Smooth muscle cell of the brain vasculature (primary cell): Measurements from ENCODE around the gene SLC2A14.
"Not testable (repeated sequence)": the region's sequence is repeated elsewhere in the genome, so short reads cannot be mapped to it uniquely, and the experiment has no call there.

Source experiments
- DNase-seq: peaks from one replicate; pipeline ENCODE4 v3.0.0-alpha.2; 2012; ENCODE audit warnings: low read depth, low spot score

Gene SLC2A14

DNA sequence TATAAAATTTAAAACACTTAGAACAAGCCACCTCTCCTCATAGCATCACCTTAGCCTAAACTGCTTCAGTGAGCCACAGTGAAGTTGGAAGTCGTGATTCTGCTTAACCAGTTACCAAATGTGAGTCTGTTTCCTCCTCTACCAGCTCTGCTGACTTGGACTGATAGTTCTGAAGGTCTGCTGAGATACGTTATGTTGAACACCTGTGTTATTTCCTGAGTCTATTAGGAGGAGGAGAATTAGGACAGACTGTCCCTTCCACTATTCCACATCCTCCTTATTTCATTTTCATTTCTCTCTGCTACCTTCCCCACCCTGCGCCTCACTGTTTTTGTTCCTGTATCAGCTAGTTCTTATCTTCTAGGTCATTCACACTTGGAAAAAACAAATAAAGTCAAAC lies 2.4 kb downstream of the SLC2A14 start:
- DNase-seq, result no peak

DNA sequence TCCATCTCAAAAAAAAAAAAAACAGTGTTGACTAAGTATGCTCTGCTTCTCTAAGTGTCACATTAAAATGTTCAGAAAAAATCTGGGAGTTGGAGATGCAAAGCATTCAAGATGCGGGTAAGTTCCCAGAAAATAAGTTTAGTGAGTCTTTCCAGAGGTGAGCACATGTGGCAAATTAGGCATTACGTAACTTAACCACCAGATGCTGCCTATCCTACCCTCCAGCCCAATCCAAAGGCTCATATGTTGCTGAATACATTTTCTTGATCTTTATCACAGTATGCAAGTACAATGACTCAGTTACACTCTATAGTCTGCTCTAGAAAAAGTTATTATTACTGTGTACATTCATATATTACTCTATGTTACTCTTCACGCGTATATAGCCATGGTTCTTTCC lies 3.6 kb downstream of the SLC2A14 start:
- no peak for DNase-seq

DNA sequence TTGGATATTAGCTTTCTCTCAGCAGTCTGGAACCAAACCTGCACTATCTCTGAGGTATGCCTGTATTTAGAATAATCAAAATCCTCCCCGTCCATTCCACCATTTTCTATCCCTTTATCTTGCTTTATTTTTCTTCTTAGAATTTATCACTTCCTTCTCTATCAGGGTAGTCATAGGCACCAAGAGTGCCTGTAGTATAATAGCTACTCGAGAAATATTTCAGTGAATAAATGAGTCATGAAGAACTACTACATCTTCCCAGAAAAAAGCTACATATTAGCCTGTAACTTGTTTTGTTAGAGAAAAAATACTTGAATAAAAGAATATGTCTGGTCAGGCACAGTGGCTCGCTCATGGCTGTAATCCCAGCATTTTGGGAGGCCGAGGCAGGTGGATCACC lies 4.3 kb downstream of the SLC2A14 start:
- DNase-seq, result no peak

DNA sequence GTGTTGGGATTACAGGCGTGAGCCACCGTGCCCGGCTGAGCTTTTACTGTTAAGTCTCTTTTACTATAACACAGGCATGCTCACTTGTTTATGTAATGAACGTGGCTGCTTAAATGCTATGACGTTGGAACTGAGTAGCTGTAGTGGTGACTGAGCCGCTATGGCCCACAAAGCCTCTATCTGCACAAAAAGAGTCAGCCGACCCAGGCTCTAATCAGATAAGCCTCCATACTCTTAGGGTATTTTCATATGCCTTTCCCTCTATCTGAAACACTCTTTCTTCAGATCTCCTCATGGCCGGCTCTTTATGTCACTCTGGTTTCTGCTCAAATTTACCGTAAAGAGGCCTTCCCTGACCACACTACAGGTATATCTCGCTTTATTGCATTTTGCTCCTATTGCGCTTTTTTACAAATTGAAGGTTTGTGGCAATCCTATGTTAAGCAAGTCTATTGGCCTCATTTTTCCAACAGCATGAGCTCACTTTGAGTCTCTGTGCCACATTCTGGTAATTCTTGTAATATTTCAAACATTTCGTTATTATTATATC lies 8.0 kb downstream of the SLC2A14 start:
- no peak for DNase-seq

DNA sequence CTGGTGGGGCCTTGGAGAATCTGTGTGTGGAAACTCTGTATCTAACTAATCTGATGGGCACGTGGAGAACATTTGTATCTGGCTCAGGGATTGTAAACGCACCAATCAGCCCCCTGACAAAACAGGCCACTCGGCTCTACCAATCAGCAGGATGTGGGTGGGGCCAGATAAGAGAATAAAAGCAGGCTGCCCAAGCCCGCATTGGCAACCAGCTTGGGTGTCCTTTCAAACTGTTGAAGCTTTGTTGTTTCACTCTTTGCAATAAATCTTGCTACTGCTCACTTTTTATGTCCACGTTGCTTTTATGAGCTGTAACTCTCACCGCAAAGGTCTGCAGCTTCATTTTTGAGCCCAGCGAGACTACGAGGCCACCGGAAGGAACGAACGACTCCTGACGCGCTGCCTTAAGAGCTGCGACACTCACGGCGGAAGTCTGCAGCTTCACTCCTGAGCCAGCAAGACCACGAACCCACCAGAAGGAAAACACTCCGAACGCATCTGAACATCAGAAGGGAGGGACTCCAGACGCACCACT lies 9.8 kb downstream of the SLC2A14 start:
- not testable (repeated sequence) for DNase-seq

DNA sequence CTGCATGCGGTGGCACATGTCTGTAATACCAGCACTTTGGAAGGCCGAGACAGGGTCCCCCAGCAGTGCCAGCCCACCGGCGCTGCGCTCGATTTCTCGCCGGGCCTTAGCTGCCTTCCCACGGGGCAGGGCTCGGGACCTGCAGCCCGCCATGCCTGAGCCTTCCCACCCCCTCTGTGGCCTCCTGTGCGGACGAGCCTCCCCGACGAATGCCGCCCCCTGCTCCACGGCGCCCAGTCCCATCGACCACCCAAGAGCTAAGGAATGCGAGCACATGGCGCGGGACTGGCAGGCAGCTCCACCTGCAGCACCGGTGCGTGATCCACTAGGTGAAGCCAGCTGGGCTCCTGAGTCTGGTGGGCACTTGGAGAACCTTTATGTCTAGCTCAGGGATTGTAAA lies 10.4 kb downstream of the SLC2A14 start:
- not testable (repeated sequence) for DNase-seq

DNA sequence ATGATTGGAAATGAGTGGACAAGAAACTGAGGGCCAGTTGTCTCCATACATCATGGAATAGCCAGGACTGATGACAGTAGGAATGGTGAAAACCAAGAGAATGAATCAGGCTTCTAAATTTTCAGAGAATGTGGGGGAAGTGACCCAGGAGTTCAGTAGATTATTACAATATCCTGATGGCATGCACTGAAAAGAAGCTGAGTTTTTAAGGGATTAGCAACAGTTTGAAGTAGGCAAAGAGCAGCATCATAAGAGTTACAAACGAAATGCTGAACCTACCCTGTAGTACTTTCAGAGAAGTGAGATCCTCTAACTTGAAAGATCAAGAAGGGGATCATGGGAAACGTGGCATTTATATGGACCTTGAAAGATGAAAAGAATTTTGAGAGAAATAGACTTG lies 13.2 kb downstream of the SLC2A14 start:
- DNase-seq, result no peak

DNA sequence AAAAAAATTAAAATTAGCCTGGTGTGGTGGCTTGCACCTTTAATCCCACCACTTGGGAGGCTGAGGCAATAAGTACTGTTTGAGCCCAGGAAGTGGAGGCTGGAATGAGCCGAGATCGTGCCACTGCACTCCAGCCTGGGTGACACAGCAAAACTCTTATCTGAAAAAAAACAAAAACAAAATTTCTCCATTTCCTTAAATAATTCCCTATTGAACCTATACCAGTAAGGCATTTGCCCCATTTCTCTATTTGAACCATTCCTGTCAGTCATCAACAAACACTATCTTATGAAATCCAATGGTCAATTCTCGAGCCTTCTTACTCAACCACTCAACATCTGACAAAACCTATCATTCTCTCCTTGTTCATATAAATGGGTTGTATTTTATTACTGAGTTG lies 14.7 kb downstream of the SLC2A14 start:
- no peak for DNase-seq

DNA sequence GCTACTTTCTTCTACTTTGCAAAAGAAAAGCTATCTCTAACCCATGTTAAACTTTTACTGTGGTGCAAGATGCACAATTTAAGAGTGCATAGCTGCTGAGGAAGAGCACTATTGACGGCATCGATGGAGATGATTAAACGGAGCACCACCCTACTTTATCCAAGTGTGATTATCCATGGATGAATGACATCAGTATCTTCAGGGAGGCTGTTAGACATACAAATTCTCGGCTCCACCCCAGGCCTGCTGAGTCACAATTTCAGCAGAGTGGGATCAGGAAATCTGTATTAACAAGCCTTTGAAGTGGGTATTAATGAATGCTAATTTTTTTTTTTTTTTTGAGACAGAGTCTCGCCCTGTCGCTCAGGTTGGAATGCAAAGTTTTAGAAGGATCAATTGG lies 16.2 kb downstream of the SLC2A14 start:
- no peak for DNase-seq

DNA sequence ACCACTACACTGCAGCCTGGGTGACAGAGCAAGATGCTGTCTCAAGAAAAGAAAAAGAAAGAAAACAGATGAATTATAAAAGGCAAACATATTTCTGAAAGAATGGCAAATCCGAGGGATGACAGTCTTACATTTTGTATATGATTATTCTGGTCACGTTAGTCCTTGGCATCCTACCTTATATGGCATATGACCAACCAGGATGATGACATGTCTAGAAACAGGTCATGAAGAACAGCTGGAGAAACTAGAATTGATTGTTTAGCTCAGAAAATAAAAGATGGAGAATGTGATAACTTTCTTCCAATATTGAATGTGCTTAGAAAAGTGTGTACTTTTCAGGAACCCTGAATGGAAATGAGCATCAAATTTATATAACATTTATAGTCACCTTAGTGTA lies 19.2 kb downstream of the SLC2A14 start:
- no peak for DNase-seq

DNA sequence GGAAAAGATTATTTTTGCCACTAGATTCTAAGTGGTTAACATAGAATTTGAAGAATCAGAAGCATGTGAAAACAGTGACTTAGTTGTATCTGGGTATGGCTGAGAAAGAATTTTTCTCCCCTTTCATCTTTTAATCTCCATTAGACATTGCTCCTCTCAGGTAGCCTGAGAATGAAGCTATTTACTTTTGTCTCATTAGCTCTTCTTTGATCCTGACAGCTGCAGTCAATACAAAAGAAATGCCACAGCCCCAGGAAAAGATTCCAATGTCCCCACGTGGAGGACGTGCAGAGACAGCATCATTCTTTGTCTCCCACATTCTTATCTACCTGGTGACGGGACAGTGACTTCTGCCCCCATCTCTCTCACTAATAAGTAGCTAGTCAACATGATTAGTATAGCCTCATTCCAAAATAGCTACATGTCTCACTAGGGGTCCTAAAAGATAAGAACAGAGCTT lies 21.1 kb downstream of the SLC2A14 start:
- DNase-seq, result not testable (repeated sequence)

DNA sequence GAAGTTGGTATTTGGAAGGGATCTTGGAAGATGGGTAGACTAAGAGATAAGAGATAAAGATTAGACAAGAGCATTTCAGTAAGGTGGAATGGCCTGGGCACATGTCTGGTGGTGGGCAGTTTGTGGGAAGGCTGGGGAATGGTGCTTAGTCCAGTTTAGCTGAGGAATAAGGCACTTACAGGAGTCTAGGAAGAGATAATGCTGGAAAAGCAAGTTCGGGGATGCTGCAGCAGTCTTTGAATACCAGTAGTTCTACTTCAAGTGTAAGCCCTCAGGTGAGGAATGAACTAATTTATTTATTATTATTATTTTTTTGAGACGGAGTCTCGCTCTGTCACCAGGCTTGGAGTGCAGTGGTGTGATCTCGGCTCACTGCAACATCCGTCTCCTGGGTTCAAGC lies 22.6 kb downstream of the SLC2A14 start:
- DNase-seq, result not testable (repeated sequence)

DNA sequence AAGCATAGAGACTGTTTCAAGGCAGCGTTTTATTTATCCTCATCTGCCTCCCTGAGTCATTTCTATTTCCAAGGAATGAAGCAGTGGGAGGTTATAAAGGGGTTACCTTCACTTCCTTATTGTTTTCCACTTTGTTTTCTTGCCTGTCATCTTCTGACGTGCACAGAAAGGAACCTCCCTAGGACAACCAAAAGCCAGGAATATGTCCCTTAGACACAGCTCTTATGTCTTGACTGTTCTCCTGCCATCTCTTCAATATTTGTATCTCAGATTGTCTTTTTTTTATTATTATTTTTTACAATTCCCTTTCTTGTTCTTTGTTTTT lies 24.7 kb downstream of the SLC2A14 start:
- DNase-seq, result not testable (repeated sequence)

DNA sequence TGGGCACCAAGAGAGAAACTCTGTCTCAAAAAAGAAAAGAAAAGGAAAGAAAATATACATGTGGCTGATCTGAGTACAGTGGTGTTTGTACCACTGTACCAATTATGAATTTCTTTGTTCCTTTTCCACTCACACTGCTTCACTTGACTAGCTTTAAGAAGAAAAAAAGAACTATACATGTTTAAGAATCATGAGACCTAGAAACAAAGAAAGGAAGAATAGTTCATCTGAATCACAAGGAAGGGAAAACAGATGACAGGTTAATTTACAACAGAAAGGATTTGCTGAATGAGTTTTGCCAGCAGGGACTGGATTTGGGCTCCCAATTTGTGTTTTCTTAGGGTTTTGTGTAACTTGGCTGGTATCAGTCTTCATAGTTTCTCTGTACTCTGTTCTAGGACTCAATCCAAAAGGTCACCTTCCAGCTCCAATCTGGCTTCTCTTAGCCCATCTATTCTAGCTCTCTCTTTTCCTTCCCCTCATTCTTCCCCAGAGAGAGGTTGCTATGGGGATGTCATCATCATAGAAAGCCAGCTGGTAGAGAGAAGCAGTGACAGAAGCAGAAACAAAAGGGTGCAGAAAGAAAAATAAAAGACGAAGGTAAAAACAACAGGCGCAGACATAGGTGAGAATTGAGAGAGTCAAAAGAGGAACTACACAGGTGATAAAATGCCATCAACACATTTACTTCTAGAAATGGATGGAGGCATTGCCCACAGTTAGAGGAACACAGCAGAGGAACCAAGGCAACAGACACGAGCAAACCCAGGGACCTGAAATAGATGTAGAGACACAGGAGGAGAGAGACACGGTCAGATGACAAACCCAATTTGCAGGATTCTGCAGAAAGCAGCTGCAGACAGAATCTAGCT lies 25.3 kb downstream of the SLC2A14 start:
- not testable (repeated sequence) for DNase-seq

DNA sequence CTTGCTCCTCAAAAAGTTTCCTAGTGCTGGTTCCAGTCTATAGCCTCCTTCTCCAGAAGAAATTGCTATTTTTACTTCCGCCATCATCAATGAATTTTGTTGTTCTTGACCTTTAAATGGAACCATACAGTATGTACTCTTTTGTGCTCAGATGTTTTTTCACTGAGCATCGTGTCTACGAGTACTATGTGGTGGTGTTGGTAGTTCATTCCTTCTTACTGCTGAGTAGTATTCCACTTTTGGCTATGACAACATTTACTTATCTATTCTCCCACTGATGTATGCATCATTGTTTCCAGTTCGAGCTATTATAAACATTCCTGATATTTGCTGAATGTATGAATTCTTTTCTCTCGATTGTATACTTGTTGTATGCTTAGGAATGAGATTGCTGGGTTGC lies 28.6 kb downstream of the SLC2A14 start:
- no peak for DNase-seq

DNA sequence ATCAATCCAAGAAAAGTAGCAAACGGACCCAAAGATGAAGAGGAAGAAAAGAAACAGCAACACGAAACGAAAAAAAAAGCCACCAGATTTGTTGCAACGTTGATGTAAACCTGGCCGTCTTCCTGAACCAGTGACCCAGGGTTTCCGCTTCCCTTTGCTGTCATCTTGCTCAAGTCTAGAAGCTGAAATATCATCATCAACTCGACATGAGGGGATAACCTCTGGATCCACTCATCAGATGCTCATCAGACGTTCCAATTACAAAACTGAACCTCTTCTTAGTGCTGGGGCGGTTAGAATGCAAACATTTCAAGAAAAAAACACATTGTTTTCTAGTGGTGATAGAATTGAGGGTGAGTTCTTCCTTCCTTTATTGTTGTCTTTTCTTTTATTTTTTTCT lies 29.1 kb downstream of the SLC2A14 start:
- not testable (repeated sequence) for DNase-seq

DNA sequence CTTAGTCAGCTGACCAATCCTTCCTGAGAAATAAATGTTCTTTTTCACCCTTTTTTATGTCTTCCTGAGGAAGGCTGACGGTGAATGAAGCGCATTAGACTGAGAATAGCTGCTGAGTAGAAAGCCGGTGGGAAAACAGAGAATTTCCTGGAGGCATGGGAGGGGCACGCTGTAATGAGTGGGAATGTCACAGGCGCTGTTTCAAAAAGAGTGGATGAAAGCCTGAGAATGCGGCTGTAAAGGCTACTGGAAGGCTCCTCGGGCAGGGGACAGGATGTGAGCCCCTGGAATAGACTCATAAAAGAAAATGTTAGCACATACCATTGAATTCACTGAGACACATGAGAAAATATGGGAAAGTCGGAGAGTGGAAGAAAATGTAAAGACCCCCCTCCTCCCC lies 29.6 kb downstream of the SLC2A14 start:
- DNase-seq, result not testable (repeated sequence)

DNA sequence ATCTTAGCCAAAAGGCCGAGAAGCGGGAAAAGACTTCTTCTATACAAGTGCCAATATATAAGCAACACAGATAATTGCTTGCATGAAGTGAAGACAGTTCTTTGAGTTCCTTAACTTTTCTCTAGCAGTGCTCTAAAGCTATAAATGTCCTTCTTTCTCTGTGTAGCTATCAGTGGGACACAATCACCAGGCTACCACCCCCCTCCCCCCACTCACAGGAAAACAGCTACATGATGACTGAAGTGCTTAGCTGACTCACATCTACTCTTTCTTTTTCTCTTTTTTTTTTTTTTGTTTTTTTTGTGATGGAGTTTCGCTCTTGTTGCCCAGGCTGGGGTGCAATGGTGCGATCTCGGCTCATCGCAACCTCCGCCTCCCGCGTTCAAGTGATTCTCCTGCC lies 30.3 kb downstream of the SLC2A14 start:
- DNase-seq, result not testable (repeated sequence)

DNA sequence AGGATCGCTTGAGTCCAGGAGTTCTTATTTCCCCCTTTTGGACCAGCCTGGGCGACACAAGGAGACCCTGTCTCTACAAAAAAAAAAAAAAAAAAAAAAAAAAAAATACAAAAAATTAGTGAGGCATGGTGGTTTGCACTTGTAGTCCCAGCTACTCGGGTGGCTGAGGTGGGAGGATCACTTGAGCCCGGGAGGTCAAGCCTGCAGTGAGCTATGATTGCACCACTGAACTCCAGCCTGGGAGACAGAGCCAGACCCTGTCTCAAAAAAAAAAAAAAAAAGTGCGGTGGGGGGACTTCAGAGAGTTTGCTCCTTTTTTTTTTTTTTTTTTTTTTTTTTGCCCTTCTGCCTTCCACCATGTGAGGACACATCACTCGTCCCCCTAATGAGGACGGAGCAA lies 32.9 kb downstream of the SLC2A14 start:
- not testable (repeated sequence) for DNase-seq

DNA sequence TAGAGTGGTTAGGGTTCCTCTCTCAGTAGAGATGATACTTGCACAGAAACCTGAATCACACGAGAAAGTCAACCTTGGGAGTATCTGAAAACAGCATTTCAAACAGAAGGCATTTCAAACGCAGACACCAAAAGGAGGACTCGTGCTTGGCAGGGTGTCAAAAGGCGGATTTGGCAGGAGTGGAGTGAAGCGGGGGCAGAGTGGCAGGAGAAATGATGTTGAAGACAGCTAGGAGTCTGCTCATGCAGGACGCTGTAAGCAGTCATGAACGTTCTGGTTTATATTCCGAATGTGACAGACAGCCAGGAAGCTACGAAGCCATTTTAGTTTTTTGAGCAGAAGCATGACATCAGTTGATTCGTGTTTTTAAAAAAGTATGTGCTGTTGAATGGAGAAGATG lies 33.5 kb downstream of the SLC2A14 start:
- not testable (repeated sequence) for DNase-seq

DNA sequence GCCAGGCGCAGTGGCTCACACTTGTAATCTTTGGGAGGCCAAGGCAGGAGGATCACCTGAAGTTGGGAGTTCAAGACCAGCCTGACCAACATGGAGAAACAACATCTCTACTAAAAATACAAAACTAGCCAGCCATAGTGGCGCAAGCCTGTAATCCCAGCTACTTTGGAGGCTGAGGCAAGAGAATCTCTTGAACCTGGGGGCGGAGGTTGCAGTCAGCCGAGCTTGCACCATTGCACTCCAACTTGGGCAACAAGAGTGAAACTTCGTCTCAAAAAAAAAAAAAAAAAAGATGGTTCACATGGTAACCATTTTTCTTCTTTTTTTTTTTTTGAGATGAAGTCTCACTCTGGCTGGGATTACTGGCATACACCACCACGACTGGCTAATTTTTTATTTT lies 35.3 kb downstream of the SLC2A14 start:
- DNase-seq, result no peak

DNA sequence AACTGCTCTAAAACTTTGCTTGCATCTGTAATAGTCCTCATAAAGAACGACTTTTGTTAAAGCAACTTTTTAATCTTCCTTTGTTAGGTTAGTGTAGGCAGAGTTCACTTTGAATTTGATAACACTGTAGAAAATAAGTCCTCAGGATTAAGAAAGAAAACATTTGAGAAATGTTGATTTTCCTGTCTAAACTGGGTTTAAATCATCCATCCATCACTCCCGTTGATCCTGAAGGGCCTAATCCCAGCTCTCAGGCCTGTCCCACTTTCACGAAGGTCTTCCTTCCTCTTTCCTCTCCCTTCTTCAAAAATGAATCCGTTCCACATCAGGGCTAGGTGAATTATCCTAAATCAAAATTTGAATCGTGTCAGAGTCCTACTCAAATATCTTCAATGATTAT lies 36.9 kb downstream of the SLC2A14 start:
- DNase-seq, result no peak

DNA sequence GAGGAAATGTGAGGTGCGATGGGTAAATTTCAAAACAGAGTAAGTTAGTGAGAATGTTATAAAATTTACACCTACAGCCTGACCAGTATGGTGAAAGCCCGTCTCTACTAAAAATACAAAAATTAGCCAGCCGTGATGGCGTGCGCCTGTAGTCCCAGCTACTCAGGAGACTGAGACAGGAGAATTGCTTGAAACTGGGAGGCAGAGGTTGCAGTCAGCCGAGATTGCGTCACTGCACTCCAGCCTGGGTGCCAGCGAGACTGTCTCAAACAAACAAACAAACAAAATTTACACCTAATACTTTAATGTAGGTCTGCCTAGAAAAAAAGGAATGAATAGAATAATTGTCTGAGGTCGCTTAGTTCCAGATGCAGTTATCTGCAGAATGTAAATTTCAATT lies 37.6 kb downstream of the SLC2A14 start:
- DNase-seq, result no peak
